KG1 (cell line): ENCODE data around the gene RTL10.
A peak's percentile ranks its signal among the peaks of the same experiment; 100 is the strongest.

Experiments used
- DNase-seq: peaks from one replicate; lab custom pipeline; 2025; lab: John Stamatoyannopoulos, UW

RTL10 gene

GRCh38 chr22:19854778-19855503, at the start of gene RTL10, which contains the start of gene GNB1L:
TSS of gene RTL10 (minus strand) at chr22:19854874. CDS start at chr22:19852261, 2,613 bp downstream.
TSS of gene GNB1L (minus strand) at chr22:19854874. CDS start at chr22:19821355, 33,519 bp downstream.
- peak; percentile 94 for DNase-seq

GRCh38 chr22:19904174-19904856, 49.6 kb upstream of the RTL10 start:
- no peak for DNase-seq

- DNase-seq: no peak
Observed at GRCh38 chr22:19903513-19903912, 48.8 kb upstream of the RTL10 start.

GRCh38 chr22:19903031-19903430, 48.4 kb upstream of the RTL10 start:
- DNase-seq: no peak

GRCh38 chr22:19902245-19902715, 47.6 kb upstream of the RTL10 start:
- DNase-seq: no peak

- no peak for DNase-seq
Observed at GRCh38 chr22:19901577-19902244, 47.0 kb upstream of the RTL10 start.

- no peak for DNase-seq
Observed at GRCh38 chr22:19900707-19901436, 46.2 kb upstream of the RTL10 start.

GRCh38 chr22:19898831-19899567, 44.3 kb upstream of the RTL10 start:
- DNase-seq: no peak

GRCh38 chr22:19898145-19898544, 43.5 kb upstream of the RTL10 start:
- DNase-seq: no peak

GRCh38 chr22:19897726-19898125, 43.1 kb upstream of the RTL10 start:
- no peak for DNase-seq

GRCh38 chr22:19896665-19897355, 42.1 kb upstream of the RTL10 start:
- DNase-seq: no peak

GRCh38 chr22:19895160-19895849, 40.6 kb upstream of the RTL10 start:
- DNase-seq: no peak

GRCh38 chr22:19893363-19893762, 38.7 kb upstream of the RTL10 start:
- DNase-seq: no peak

GRCh38 chr22:19892925-19893324, 38.3 kb upstream of the RTL10 start:
- no peak for DNase-seq

- DNase-seq: no peak
Observed at GRCh38 chr22:19892257-19892879, 37.7 kb upstream of the RTL10 start.

GRCh38 chr22:19891317-19892256, 36.9 kb upstream of the RTL10 start:
- peak; percentile 84 for DNase-seq

GRCh38 chr22:19890502-19891316, 36.0 kb upstream of the RTL10 start:
- no peak for DNase-seq

GRCh38 chr22:19889951-19890350, 35.3 kb upstream of the RTL10 start:
- DNase-seq: no peak
